NCI-H2196 treated with DMSO at 0.1 percent for 48 hours (cell line): ENCODE data around the gene MTRF1.

Experiments
- DNase-seq: peaks from one replicate; lab custom pipeline; 2025; ENCODE audit not compliant: unreplicated experiment; lab: John Stamatoyannopoulos, UW

MTRF1 gene

DNA sequence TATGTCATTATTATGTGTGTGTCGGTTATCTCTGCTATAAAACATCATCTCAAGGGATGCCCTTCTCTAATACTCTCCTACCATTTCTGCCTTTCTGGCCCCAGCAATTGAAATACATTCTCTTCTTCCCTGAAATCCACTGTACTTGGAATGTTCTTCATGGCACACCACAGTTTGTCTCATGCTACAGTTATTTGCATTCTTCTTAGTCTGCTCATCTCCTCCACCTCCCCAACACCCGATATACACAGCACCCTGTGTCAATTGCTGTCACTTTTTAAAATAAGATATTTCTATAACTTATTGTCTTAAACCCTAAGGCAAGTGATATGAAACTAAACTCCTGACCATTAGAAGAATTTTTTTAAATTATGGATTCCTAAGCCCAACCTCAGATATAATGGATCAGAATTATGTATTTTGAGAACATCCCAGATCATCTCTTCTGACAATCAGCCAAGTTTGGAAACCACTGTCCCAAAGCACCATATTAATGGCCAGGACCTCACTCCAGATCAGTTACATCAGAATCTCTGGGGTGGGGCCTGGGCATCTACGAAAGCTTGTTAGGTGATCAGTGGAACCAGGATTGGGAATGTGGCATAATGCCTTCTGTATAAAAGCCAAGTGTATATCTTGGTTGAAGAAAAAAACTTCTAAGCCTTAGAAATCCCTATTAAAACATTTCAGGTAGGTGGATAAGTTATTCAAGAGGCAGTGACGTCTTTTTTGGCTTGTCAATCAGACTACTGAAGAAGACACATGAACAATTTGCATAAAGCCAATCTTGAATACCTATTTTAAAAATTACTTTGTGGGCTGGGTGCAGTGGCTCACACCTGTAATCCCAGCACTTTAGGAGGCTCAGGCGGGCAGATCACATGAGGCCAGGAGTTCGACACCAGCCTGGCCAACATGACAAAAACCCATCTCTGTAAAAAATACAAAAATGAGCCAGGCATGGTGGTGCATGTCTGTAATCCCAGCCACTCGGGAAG lies 39.0 kb downstream of the MTRF1 start:
- DNase-seq: no peak

DNA sequence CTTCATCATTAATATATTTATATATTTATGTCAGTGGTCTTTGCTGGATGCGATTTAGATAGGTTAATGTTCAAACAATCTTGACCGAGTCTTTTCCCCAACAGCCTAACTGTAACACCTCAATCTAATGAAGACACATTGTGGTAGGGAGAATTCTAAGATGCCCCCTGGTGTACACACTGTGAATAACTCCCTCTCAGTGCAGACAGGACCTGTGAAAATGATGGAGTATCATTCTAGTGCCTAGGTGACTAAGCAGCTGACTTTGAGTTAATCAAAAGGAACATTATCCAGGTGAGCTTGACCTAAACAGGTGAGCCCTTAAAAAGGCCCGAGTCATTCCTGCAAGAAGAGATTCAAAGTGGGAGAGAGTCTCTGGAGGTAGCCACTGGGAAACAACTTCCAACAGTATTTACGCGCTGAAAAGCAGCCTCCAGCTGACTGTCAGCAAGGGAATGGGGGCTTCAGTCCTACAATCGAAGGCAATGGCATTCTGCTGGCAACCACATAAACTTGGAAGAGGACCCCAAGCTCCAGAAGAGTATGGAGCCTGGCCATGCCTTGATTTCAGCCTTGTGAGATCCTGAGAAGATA lies 41.0 kb downstream of the MTRF1 start:
- DNase-seq: no peak

DNA sequence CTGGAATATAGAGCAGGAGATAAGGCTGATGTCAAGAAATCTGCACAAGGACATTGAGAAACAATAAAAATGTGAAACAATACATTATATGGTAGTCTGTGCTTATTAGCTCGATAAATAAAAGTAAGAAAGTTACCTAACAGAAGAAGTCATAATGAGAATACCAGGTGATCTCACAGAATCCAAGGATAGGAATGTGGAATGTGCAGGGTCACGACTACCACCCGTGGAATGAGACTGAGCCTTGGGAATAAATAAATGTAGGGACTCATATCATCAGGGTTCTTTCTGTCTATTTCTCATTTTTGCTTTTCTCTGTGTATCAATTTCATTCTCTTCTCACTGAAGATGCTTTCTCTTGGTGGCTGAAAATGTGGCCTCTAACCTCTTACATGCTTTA lies 43.0 kb downstream of the MTRF1 start:
- no peak for DNase-seq

DNA sequence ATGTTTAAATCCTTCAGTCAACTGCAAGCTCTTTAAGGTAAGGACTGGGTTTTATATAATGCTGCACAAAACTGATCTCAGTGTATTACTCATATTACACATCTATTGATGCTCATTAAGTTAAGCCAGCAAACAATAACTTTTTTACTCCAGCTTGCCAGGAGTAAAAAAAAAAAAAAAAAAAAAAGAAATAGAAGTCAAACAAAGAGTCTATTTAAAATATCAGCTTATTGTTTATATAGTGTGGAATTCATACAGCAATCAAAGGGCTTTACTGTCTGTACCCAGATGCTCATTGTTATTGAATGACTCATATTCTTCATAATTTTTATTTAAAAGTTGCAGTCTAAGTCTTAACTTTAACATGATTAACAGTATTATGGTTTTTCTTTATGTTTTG lies 47.2 kb downstream of the MTRF1 start:
- DNase-seq: no peak

DNA sequence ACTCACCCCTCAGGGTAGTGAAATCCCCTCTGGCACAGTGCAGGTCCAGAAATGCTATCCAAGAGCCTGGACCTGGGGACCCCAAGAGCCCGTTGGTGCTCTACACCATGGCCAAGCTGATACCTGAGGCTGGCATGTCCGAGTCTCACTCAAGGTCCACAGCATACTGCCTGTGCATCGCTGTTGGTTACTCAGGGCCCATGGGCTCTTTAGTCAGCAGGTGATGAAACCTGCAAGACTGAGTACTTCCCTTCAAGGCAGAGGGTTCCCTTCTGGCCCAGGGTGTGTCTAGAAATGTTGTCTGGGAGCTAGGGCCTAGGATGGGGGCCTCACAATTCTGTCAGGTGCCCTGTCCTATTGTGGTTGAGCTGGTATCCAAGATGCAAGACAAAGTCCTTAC lies 49.5 kb downstream of the MTRF1 start:
- DNase-seq: no peak

- no peak for DNase-seq
Observed at GRCh38 chr13:41213316-41213715, 50.1 kb downstream of the MTRF1 start.

DNA sequence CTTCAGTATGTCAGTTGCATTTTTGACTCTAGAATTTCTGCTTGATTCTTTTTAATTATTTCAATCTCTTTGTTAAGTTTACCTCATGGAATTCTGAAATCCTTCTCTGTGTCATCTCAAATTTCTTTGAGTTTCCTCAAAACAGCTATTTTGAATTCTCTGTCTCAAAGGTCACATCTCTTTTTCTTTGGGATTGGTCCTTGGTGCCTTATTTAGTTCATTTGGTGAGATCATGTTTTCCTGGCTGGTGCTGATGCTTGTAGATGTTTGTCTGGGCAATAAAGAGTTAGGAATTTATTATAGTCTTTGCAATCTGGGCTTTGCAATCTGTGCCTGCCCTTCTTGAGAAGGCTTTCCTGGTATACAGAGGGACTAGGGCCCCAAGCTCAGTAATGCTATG lies 50.5 kb downstream of the MTRF1 start:
- DNase-seq: no peak

DNA sequence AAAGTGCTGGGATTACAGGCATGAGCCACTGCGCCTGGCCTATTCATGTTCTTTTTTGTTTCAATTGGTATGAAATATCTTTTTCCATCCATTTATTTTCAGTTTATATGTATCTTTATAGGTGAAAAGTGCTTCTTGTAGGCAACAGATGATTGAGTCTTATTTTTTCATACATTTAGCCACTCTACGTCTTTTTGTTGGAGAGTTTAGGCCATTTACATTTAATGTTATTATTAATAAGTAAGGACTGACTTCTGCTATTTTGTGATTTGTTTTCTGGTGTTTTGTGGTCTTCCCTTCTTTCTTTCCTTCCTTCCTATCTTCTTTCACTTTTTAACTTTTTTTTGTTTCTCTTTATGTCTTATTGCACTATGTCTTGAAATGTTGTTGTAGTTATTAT lies 52.3 kb downstream of the MTRF1 start:
- DNase-seq: no peak

GRCh38 chr13:41206467-41206866 lies 56.9 kb downstream of the MTRF1 start:
- no peak for DNase-seq

- DNase-seq: no peak
Observed at GRCh38 chr13:41203810-41204209, 59.6 kb downstream of the MTRF1 start.

DNA sequence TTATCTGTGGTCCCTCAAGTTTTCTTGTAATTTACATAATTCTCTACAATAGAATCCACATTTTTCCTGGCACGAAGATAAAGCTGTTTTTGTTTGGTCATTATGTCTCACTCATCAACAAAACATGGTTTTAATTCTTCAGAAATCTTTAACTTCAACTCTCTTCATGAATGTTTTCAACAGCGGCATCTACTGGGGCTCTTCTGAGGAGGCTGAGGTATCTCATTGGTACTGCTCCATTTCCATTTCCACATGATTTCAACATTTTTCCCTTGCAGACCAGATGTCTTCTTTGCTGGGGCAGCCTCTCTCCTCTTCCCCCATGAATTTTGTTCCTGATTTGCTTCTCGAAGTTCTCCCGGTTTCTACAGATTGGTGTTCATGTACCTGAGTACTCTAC lies 63.2 kb downstream of the MTRF1 start:
- DNase-seq: no peak

DNA sequence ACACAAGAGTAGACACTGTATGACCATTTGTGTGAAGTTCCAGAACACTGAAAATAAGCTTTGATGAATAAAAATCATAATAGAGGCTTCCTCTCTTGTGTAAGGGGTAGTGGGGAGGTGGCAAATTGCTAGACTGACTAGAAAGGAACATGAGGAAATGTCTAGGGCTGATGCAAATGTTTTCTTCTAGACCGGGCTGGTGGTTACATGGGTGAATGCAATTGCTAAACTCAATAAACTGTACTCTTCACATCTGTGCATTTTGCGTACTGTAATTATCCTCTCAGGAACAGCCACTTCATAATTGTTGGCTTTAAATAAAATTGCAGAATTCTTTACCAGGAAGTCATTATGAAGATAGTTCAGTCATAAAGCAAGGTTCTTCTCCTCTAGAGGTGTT lies 63.9 kb downstream of the MTRF1 start:
- no peak for DNase-seq

DNA sequence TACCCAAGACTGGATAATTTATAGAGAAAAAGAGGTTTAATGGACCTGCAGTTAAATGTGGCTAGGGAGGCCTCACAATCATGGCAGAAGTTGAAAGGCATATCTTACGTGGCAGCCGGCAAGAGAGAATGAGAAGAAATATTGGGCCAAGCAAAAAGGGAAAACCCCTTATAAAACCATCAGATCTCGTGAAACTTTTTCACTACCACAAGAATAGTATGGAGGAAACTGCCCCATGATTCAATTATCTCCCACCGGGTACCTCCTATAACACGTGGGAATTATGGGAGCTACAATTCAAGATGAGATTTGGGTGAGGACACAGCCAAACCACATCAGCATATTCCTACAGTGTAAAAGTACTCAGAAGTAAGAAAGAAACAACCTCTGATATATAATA lies 64.3 kb downstream of the MTRF1 start:
- DNase-seq: no peak

GRCh38 chr13:41196620-41197019 lies 66.8 kb downstream of the MTRF1 start:
- no peak for DNase-seq

- no peak for DNase-seq
Observed at GRCh38 chr13:41196011-41196410, 67.4 kb downstream of the MTRF1 start.

GRCh38 chr13:41193919-41194824 lies 69.2 kb downstream of the MTRF1 start, which contains the start of gene KBTBD7:
KBTBD7 (minus strand) TSS chr13:41194569; CDS start chr13:41194257, 312 bp downstream.
- peak; percentile 69 for DNase-seq

- DNase-seq: no peak
Observed at GRCh38 chr13:41193469-41193868, 69.9 kb downstream of the MTRF1 start.

DNA sequence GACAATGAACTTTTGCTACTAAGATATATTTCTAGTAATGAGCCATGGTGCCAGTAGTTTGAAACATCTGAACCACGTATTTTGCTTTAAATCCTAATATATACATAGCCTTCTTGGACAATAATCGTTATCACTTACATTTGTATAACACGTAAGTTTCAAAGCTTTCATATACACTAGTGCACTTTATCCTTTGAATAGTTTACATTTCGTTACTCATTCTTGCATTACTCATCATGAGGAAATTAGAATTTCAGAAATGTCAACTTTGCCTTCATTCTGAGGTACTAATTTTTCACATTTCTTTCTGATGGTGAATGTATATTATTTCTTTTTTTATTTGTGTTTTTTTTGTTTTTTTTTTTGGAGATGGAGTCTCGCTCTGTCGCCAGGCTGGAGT lies 74.8 kb downstream of the MTRF1 start:
- no peak for DNase-seq

DNA sequence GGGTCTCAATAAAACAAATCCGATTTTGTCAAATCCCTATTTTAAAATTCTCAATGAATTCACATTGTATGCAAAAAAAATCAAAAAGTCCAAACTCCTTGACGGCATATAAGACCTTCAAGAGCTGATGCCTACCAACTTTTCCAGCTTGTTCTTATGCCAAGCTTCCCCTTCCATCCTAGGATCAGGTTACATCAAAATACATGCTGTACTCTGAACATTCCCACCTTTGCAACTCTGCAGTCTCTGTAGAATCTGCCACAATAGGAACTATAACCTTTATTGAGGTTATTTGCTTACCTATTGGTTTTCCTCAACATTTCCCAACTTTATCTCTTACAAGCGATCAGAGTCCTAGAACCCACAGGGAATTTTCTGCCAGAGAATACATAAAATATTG lies 76.9 kb downstream of the MTRF1 start:
- no peak for DNase-seq

DNA sequence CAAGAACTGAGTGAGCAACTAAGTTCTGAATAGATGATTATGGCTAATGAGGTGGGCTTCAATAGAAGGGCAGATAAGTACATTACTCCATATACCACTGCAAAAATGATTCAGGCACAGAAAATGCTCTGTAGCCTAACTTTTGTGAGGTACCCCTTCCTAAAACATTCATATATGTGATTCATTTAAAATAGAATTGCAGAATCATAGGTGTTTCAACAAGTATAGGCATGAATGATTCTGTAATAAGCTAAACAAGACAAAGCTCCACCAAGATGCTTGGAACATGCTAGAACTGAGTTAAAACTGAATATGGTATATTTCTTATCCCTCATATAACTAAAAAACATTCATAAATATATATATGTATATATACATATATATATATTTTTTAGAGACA lies 81.1 kb downstream of the MTRF1 start:
- DNase-seq: no peak

DNA sequence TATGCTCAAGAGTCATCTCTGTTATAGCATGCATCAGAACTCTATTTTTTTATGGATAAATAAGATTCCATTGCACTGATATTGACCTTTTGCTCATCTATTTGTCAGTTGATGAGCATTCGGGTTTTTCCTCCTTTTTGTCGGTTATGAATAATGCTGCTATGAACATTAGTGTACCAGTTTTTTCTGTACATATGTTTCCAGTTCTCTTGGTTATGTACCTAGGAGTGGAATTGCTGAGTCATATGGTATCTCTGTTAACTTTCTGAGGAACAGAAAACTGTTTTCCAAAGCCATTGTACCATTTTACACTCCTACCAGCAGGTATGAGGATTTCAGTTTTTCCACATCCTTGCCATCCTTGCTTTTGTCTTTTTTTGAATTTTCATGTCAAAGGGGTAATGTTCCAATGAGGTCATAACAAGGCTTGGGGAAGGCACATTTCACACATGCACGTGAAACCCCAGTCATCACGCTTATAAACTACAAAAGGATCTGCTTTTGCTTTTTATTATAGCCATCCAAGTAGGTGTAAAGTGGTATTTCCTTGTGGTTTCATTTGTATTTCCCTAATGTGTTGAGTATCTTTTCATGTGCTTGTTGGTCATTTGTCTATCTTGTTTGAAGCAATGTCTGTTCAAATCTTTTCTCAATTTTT lies 83.7 kb downstream of the MTRF1 start:
- DNase-seq: no peak
